Measurements from ENCODE around the gene PSMB7.

PSMB7 gene

DNA sequence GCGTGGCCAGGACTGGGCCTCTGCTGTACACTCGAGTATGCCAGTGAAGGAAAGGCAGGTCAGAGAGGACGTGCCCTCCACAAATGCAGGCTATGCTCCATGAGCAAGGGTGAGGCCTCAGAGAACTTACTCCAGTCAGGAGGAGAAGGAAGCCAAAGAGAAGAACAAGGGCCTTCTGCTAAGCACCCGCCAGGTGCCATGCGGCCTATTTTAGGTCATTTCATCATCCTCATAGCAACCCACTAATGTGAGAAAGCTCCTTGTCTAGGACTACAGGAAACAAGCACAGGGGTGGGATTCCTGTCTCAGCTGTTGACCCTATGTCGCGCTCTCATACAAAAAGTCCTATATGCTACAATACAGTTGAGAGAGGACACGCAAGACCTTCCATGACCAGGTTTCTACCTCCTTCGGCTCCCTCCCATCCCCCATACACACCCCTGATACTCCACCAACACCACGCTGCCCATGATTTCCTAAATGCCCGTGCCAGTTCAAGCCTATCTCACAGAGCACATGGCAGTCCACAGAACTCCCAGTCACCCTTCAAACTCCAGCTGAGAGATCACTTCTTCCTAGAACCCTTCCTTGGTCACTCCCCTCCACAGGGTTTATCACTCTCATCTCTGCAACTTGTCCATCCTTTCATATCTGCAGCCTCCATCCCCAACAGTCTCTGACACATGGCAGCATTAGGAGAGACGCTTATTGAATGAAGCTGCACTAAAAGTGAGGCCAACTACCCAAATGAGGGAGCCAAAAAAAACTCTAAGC, 26.8 kb downstream of the PSMB7 start:
- Histone ChIP-seq H3K27me3 (ENCODE audit: control insufficient read depth, low read length) (no peaks in the 10 kb centered on the region), H3K27ac (ENCODE audit: low read depth, low read length) (no peak overlapping the region), H3K9me2 (replicated peaks; ENCODE audit: control insufficient read depth, low read length) (no peaks in the 10 kb centered on the region), H3K4me1 (ENCODE audit: control insufficient read depth, low read length) (no peaks in the 10 kb centered on the region), H3K79me2 (ENCODE audit: control insufficient read depth, low read length) (peaks cover 88% of the 10 kb centered on the region), H3K4me3 (ENCODE audit: low read length) (no peak overlapping the region), H3F3A (ENCODE audit: control insufficient read depth, insufficient read depth) (no peaks in the 10 kb centered on the region), H3K9me3 (ENCODE audit: control insufficient read depth, insufficient read depth, low read length) (no peaks in the 10 kb centered on the region), H4K20me1 (ENCODE audit: control insufficient read depth, insufficient read depth, low read depth, low read length) (peaks cover 13% of the 10 kb centered on the region; the same call in 1 of the 2 replicates), H3K36me3 (ENCODE audit: control insufficient read depth, low read length) (peaks cover 25% of the 10 kb centered on the region), H3K4me2 (ENCODE audit: low read length) (no peak overlapping the region)
- no peak for TF ChIP-seq EZH2phosphoT487 (IDR thresholded peaks at IDR 0.05; ENCODE audit: borderline replicate concordance, low read length)

DNA sequence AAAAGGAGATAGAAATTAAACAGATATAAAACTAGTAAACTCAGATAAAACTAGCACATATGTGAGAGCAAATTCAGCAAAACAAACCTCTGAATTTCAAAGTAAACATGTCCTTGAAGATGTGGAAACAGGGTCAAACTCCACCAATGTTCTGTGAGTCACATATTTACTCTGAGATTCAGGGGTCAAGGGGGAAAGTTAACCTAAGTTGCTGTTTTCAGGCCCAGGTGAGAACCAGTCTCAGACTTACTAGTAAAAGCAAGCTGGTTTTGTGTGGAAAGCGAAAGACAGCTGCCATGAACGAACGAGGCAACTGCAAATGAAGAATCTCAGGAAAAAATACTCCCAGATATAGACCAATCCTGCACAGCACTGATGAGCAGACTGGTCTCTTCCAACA, 29.0 kb downstream of the PSMB7 start:
- Histone ChIP-seq H3K36me3 (ENCODE audit: control insufficient read depth, low read length) (peaks cover 36% of the 10 kb centered on the region), H3K9me3 (ENCODE audit: control insufficient read depth, insufficient read depth, low read length) (no peaks in the 10 kb centered on the region), H3K4me3 (ENCODE audit: low read length) (no peak overlapping the region), H4K20me1 (ENCODE audit: control insufficient read depth, insufficient read depth, low read depth, low read length) (peaks cover 13% of the 10 kb centered on the region; the same call in 1 of the 2 replicates), H3K79me2 (ENCODE audit: control insufficient read depth, low read length) (peaks cover 66% of the 10 kb centered on the region), H3F3A (ENCODE audit: control insufficient read depth, insufficient read depth) (no peaks in the 10 kb centered on the region), H3K27me3 (ENCODE audit: control insufficient read depth, low read length) (no peaks in the 10 kb centered on the region), H3K27ac (ENCODE audit: low read depth, low read length) (no peak overlapping the region), H3K4me2 (ENCODE audit: low read length) (no peak overlapping the region), H3K9me2 (replicated peaks; ENCODE audit: control insufficient read depth, low read length) (no peaks in the 10 kb centered on the region), H3K4me1 (ENCODE audit: control insufficient read depth, low read length) (no peaks in the 10 kb centered on the region)
- TF ChIP-seq EZH2phosphoT487 (IDR thresholded peaks at IDR 0.05; ENCODE audit: borderline replicate concordance, low read length), result no peak
- TF ChIP-seq, protein P1, sequence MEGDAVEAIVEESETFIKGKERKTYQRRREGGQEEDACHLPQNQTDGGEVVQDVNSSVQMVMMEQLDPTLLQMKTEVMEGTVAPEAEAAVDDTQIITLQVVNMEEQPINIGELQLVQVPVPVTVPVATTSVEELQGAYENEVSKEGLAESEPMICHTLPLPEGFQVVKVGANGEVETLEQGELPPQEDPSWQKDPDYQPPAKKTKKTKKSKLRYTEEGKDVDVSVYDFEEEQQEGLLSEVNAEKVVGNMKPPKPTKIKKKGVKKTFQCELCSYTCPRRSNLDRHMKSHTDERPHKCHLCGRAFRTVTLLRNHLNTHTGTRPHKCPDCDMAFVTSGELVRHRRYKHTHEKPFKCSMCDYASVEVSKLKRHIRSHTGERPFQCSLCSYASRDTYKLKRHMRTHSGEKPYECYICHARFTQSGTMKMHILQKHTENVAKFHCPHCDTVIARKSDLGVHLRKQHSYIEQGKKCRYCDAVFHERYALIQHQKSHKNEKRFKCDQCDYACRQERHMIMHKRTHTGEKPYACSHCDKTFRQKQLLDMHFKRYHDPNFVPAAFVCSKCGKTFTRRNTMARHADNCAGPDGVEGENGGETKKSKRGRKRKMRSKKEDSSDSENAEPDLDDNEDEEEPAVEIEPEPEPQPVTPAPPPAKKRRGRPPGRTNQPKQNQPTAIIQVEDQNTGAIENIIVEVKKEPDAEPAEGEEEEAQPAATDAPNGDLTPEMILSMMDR (IDR thresholded peaks at IDR 0.05; ENCODE audit: low read depth, low read length, poor library complexity, severe bottlenecking), result no peak

GRCh38 chr9:124385623-124386022, 29.6 kb downstream of the PSMB7 start:
- H3K9me2 ChIP-seq (replicated peaks; ENCODE audit: control insufficient read depth, low read length), result no peaks in the 10 kb centered on the region
- peaks cover 39% of the 10 kb centered on the region for H3K36me3 ChIP-seq (ENCODE audit: control insufficient read depth, low read length)
- H3K4me3 ChIP-seq (ENCODE audit: low read length), result no peak overlapping the region
- no peaks in the 10 kb centered on the region for H3K27me3 ChIP-seq (ENCODE audit: control insufficient read depth, low read length)
- no peaks in the 10 kb centered on the region for H3K9me3 ChIP-seq (ENCODE audit: control insufficient read depth, insufficient read depth, low read length)
- no peak overlapping the region for H3K27ac ChIP-seq (ENCODE audit: low read depth, low read length)
- no peaks in the 10 kb centered on the region for H3K4me1 ChIP-seq (ENCODE audit: control insufficient read depth, low read length)
- H4K20me1 ChIP-seq (ENCODE audit: control insufficient read depth, insufficient read depth, low read depth, low read length), result peaks cover 10% of the 10 kb centered on the region; the same call in 1 of the 2 replicates
- peaks cover 61% of the 10 kb centered on the region for H3K79me2 ChIP-seq (ENCODE audit: control insufficient read depth, low read length)
- TF ChIP-seq, protein P1 (IDR thresholded peaks at IDR 0.05; ENCODE audit: low read depth, low read length, poor library complexity, severe bottlenecking), result no peak
- TF ChIP-seq EZH2phosphoT487 (IDR thresholded peaks at IDR 0.05; ENCODE audit: borderline replicate concordance, low read length), result no peak
- no peak overlapping the region for H3K4me2 ChIP-seq (ENCODE audit: low read length)
- H3F3A ChIP-seq (ENCODE audit: control insufficient read depth, insufficient read depth), result no peaks in the 10 kb centered on the region

- Histone ChIP-seq H3K27me3 (ENCODE audit: control insufficient read depth, low read length) (no peaks in the 10 kb centered on the region), H3K4me1 (ENCODE audit: control insufficient read depth, low read length) (no peaks in the 10 kb centered on the region), H3K36me3 (ENCODE audit: control insufficient read depth, low read length) (peaks cover 42% of the 10 kb centered on the region), H3K4me2 (ENCODE audit: low read length) (no peak overlapping the region), H3F3A (ENCODE audit: control insufficient read depth, insufficient read depth) (no peaks in the 10 kb centered on the region), H3K27ac (ENCODE audit: low read depth, low read length) (no peak overlapping the region), H3K9me2 (replicated peaks; ENCODE audit: control insufficient read depth, low read length) (no peaks in the 10 kb centered on the region), H3K9me3 (ENCODE audit: control insufficient read depth, insufficient read depth, low read length) (no peaks in the 10 kb centered on the region), H3K79me2 (ENCODE audit: control insufficient read depth, low read length) (peaks cover 53% of the 10 kb centered on the region), H4K20me1 (ENCODE audit: control insufficient read depth, insufficient read depth, low read depth, low read length) (peaks cover 10% of the 10 kb centered on the region; the same call in 1 of the 2 replicates), H3K4me3 (ENCODE audit: low read length) (no peak overlapping the region)
- TF ChIP-seq EZH2phosphoT487 (IDR thresholded peaks at IDR 0.05; ENCODE audit: borderline replicate concordance, low read length), result no peak
- TF ChIP-seq, protein P1 (IDR thresholded peaks at IDR 0.05; ENCODE audit: low read depth, low read length, poor library complexity, severe bottlenecking), result no peak
Observed at GRCh38 chr9:124384846-124385245, 30.4 kb downstream of the PSMB7 start.

Data from DOHH2 (cell line).